Embryonic facial prominence (tissue), 1 donor: Measurements from ENCODE around the gene PTPRD.

Source experiments
- DNase-seq: peaks from one replicate; pipeline ENCODE4 v3.0.0-alpha.2; 2016; ENCODE audit errors: extremely low spot score

Gene PTPRD

GRCh38 chr9:8863886-8864544, 1748.8 kb downstream of the PTPRD start:
- no peak for DNase-seq

DNA sequence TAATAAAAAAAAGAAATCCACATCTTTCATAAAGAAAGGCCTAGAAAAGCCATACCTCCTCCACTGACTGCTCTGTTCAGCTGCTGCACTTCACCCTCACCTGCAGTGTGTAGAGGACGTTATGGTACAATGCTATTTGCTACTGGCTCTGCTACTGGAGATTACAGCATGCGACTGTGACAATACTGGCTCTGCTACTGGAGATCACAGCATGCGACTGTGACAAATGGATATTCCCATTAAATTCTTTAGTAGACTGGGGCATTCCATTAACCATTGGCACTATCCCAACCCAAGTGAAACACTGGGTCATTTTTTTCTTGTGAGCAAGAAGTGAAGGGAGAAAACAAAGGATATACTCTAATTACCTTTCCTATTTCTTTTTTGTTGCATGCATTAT, 1749.7 kb downstream of the PTPRD start:
- no peak for DNase-seq

- no peak for DNase-seq
Observed at GRCh38 chr9:8860925-8861324, 1751.9 kb downstream of the PTPRD start.

- no peak for DNase-seq
Observed at GRCh38 chr9:8860086-8860485, 1752.7 kb downstream of the PTPRD start.

GRCh38 chr9:8859416-8859815, 1753.4 kb downstream of the PTPRD start:
- no peak for DNase-seq

- DNase-seq, result no peak
Observed at GRCh38 chr9:8858596-8859161, 1754.1 kb downstream of the PTPRD start.

- DNase-seq, result peak; percentile 76
Observed at GRCh38 chr9:8857926-8858595, 1754.7 kb downstream of the PTPRD start.

- peak; percentile 50 for DNase-seq
Observed at GRCh38 chr9:8857068-8857925, 1755.5 kb downstream of the PTPRD start.

- DNase-seq, result no peak
Observed at GRCh38 chr9:8856396-8857067, 1756.3 kb downstream of the PTPRD start.

GRCh38 chr9:8855046-8855445, 1757.8 kb downstream of the PTPRD start:
- DNase-seq, result peak; percentile 48

GRCh38 chr9:8852301-8852864, 1760.4 kb downstream of the PTPRD start:
- DNase-seq, result no peak

- no peak for DNase-seq
Observed at GRCh38 chr9:8850914-8851313, 1761.9 kb downstream of the PTPRD start.

DNA sequence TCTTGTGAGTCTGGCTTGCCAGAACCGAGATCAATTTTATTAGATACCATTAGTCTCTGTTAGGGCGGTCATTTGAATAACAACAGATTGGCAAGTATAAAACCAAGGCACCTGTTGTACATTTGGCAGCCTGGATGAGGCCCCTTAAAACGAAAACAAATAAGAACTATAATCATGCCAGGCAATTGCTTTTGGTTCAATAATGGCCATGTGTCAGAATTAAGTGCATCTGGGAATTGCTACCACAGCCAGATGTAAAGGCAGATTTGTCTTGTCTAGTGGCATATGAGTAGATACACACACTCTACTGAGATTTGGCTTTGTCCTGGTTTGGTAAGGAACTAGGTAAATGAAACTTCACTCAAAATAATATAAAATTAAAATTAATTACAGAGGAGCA, 1767.0 kb downstream of the PTPRD start:
- no peak for DNase-seq

DNA sequence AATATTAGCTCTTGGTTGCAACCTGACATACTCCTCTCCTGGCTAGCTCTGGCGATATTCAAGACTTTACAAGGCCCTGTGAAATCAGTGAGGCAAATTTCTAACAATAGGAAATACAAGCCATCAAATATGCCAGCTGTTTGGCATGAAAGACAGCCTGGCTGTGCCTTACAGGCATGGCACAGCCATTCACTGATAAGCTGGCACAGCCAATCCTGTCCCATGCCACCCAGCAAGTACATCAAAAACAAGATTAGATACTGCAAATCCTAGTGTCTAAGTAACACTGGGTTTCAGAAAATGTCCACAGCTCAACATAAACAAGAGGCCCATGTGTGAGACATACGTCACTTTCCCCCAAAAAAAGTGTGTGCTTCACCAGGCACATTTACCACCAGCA, 1767.4 kb downstream of the PTPRD start:
- no peak for DNase-seq

DNA sequence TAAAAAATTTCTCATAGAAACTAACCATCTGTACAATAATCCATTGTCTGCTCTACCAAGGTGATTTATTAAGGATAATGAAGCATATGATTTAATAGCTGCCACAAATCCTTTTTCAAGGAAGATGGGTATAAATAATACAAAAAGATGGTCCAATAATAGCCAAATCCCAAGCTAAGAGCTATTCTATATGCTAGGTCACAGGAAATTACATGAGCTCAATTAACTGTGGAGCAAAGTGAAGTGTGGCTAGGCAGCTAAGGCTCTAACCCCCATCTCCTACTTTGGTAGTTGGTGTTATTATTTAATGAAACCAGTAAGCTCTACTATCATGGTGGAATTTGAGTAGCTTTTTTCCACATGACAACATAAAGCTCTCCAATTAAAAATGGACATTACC, 1768.3 kb downstream of the PTPRD start:
- no peak for DNase-seq

DNA sequence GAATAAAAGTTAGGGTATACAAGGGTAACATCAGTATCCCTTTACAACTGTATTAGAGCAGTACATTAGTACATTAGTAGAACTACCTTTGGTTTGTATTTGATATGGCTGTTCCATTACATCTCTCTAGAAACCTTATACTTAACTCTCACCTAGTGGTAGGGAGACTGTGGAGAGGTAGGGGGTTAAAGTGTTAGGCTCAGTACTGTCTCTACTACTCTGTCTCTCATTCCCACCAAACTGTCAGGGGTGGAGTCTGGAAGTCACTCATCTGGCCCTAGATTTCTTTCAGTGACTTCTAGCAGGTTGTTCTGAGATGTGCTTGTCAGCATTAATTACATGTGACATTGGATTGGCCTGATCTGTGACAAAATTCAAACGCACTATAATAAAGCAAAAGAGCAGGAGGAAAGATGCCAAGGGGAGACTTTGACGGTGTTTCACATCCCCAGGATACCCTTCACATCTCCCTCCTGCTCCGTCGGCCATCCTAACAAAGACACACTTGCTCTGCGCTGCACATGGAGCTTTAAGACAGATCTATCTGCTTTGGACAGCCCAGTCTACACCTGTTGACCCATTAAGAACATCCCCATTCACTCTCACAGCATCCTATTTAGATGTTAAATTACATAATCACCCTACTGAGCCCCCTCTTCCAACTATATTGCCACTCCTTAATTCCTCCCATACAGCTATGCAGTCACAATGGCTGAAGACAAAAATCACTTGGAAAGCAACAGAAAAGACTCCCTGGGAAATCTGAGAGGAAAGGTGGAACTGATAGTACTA, 1770.2 kb downstream of the PTPRD start:
- DNase-seq, result no peak

DNA sequence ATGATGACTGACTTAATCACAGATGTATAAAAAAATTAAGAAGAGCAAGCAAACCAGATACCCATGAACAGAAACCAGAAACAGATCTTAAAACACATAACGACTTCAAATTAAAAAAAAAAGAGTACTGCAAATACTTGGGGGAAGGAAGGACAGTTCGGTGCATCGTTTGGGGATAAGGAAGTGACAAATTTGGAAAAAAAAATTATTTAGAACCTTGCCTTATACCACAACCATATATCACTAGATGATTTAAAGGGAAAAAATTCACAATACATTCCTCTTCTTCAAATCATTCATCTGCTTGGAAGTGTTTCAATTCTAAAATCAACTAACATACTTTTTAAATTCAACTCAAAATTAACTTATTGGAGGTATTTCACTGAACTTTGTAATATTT, 1774.7 kb downstream of the PTPRD start:
- DNase-seq, result no peak

- no peak for DNase-seq
Observed at GRCh38 chr9:8835291-8835690, 1777.5 kb downstream of the PTPRD start.

DNA sequence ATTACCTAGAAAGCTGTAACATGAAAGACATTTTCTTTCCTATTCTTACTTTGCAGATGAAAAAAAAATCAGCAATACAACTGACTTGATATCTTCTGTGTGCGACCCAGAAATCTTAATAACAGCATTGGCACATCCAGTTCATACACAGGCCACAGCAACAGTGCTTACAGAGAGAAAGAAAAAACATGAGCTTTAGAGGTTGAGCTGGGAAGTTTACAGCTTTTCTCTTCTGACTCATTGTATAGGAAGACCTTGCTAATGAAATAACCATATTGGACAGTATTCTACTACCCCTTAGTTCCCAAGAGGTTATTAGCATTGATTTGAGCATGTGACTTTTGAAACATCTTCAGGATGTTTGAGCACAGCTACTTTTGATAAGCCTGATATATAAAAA, 1779.8 kb downstream of the PTPRD start:
- DNase-seq, result no peak

DNA sequence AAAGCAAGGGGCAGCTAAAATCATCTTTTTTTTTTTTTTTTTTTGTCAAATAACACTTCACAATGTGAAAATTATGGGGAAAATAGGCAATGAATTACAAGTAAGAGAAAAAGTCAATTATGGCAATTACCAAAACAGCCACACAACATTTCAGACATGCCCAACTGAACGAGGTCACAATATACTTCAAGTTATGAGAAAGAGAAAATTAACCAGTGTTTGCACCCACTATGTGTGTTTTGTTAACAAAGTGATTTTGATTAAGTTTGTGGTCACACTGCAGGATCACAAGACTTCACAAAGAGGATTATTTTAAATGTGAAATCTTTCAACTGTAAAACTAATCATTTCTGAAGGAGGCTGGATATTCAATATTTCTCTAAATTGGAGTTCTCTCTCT, 1780.4 kb downstream of the PTPRD start:
- DNase-seq, result no peak

DNA sequence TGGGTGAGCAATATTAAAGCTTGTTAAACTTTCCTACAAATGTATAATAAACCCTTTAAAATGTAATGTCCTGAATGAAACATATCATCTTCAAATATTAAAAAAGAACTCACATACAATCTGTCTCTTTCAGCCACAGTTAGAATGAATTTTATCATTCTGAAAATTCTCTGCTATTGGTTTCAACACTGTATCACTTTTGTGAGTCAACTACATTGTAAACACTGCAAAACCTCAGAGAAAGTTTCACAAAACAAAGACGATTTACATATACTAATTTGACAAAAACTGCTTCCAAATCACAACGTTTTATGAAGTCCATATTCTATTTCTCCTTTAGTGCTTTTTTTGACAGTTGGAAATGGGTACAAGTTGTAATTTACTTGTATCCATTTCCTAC, 1781.2 kb downstream of the PTPRD start:
- DNase-seq, result no peak
